Lower leg skin (tissue), 4 donors: Measurements from ENCODE around the gene MAP3K13. TPM values are rescaled to one million over a fixed set of nuclear protein-coding genes. Genes with fewer than 3 reads are reported as not detected.

Source experiments
- DNase-seq, 2 donors: peaks; one replicate each; pipeline ENCODE4 v3.0.0-alpha.2; 2019; ENCODE audit warnings: low spot score in 2 of 2
- H3K4me3 ChIP-seq: fragments of 200-600 bp; sonication (generic); 2 replicates; pipeline ENCODE4 v1.5.1; 2017; ENCODE audit warnings: mild to moderate bottlenecking, low read depth; ENCODE audit not compliant: poor library complexity, severe bottlenecking
- CTCF ChIP-seq, 3 donors: fragments of 450-650 bp; IDR thresholded peaks; one replicate each; pipeline ENCODE4 v1.5.1; 2016; ENCODE audit warnings: antibody characterized with exemption in 3 of 3, mild to moderate bottlenecking in 3 of 3, moderate library complexity in 2 of 3
- POLR2A ChIP-seq, 2 donors: fragments of 450-650 bp; IDR thresholded peaks; one replicate each; pipeline ENCODE4 v1.6.1; 2016 to 2017; ENCODE audit warnings: antibody characterized with exemption in 2 of 2, mild to moderate bottlenecking in 1 of 2, moderate library complexity in 1 of 2
- WGBS, 2 donors: methylation state at CpG; one replicate each; pipeline ENCODE4 v1.1.5; 2018; 5-methylcytosine and 5-hydroxymethylcytosine counted together
- intact Hi-C: fragments of 100-400 bp; cut with DNase I; formaldehyde crosslinking; loops from one replicate; pipeline ENCODE4 v1.15.0; 2023; ENCODE audit warnings: low total_unique reads
- total RNA-seq, 4 donors: library from RNA; depleted of rRNA; stranded (reverse); fragments of >200 nt; gene quantifications; one replicate each; pipeline ENCODE4 v1.1.0, GENCODE V29; 2016

The MAP3K13 gene
- total RNA-seq, 4 donors from 2014 or later: 14.3 to 19.2 (median 17.1) TPM

DNA sequence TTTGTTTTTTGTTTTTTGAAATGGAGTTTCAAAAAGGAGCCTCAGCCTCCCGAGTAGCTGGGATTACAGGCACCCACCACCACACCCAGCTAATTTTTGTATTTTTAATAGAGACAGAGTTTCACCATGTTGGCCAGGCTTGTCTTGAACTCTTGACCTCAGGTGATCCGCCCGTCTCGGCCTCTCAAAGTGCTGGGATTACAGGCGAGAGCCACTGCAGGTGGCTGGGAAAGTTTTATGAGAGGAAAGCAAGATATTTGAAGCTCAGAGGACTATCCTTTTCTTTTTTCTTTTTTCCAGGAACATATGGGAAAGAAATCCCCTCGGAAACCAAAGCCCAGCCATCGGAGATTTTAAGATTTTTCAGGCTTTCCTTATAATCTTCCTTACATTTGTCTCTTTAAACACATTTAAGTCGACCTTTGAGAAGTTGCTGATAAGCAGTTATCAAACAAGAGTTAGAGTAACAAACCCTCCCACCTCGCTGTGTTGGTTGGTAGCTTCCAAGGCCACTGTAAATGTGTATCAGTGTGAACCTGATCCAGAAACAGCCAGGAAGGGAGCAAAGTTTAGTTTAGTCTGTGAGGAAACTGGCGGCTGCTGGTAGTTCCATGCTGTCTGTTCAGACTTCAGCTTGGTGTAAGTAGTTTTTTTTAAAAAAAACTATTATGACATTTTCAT is 34.5 kb upstream of the MAP3K13 start:
- intact Hi-C loops: no loop called here
- 79 to 81% methylated on average over 10 of the region's 10 CpGs for WGBS, 2 donors

DNA sequence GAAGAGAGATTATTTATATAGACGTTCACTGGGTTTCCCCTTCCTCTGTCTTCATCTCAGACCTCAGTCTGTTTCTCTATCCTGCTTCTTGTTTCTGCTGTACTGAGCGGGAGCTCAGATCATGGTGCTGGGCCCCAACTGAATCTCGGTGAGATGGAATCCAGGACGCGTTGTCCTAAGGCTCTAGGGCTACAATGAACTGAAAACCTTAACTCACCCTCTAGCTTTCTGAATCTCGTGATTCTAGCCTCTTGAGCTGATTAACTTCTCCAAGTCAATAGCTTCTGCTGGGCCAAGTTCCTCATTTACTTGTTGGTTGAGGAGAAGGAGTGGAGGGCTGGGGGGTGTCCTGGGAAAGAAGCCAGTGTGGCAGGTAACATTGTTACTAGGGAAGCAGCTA is 32.7 kb upstream of the MAP3K13 start:
- intact Hi-C loops: no loop called here
- no peak for TF ChIP-seq CTCF (IDR thresholded peaks at IDR 0.05)
- no peak for TF ChIP-seq POLR2A (IDR thresholded peaks at IDR 0.05)
- H3K4me3 ChIP-seq: no peak overlapping the region
- peak in 1 of 2 donors; percentile 19 for DNase-seq
- 75 to 77% methylated on average over 6 of the region's 6 CpGs for WGBS, 2 donors

More for the DNA sequence above, 34.5 kb upstream of the MAP3K13 start:
- no peak for DNase-seq
- TF ChIP-seq CTCF (IDR thresholded peaks at IDR 0.05) (no peak), POLR2A (IDR thresholded peaks at IDR 0.05) (no peak)
- H3K4me3 ChIP-seq: no peak overlapping the region

DNA sequence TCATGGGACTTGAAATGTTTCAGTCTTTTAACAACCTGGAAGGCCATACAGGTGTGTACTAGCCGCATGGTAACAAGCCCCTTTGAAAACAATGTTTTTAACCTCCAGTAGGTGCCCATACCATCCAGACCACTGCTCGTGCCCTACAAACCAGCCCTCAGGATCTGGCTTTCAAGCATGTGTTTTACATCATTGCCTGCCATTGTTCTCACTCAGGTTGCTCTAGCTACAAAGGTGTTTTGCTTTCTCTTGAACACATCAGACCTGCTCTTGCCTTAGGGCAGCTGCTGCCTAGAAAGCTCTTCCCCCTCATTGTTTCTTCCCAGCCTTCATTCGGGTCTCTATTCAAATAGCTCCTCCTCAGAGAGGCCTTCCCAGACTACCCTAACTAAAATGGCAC is 32.3 kb upstream of the MAP3K13 start:
- DNase-seq: no peak
- no peak for TF ChIP-seq CTCF (IDR thresholded peaks at IDR 0.05)
- no peak for TF ChIP-seq POLR2A (IDR thresholded peaks at IDR 0.05)
- no peak overlapping the region for H3K4me3 ChIP-seq
- intact Hi-C loops: no loop called here
- 82 to 86% methylated on average over 3 of the region's 3 CpGs for WGBS, 2 donors

GRCh38 chr3:185332026-185332735 is 30.8 kb upstream of the MAP3K13 start:
- 34 to 37% methylated on average over 3 of the region's 3 CpGs for WGBS, 2 donors
- intact Hi-C loops: no loop called here
- TF ChIP-seq CTCF (IDR thresholded peaks at IDR 0.05) (no peak), POLR2A (IDR thresholded peaks at IDR 0.05) (no peak)
- H3K4me3 ChIP-seq: no peak overlapping the region
- DNase-seq: no peak

DNA sequence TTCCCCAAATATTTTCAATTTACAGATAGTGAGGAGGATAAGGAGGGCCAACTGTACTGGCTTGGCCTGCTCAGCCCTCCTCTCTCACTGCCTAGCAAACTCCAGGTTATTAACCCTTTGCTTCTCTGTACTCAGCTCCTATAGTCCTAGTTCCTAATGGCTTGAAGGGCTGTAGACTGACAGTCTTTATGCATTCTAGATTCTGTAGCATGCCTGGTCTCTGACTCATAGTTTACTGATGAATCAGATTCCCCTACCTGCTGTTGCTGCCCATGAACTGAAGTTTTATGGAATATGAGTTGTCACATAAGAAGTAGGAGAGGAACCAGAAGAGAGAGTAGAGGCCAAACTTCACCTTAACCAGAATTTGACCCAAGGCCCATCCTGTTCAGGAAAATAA is 27.1 kb upstream of the MAP3K13 start:
- H3K4me3 ChIP-seq: no peak overlapping the region
- intact Hi-C loops: no loop called here
- DNase-seq: no peak

More for the DNA sequence above, 27.1 kb upstream of the MAP3K13 start:
- no peak for TF ChIP-seq POLR2A (IDR thresholded peaks at IDR 0.05)
- no peak for TF ChIP-seq CTCF (IDR thresholded peaks at IDR 0.05)
